HG02678 (cell line): Measurements from ENCODE around the gene CRP.
"Not testable (repeated sequence)": the region's sequence is repeated elsewhere in the genome, so short reads cannot be mapped to it uniquely, and the experiment has no call there.

Source experiments
- ATAC-seq: cut with Tn5 transposase; IDR thresholded peaks from one replicate; pipeline ENCODE4 v1.9.1; 2021; ENCODE audit warnings: mild to moderate bottlenecking, moderate library complexity; ENCODE audit not compliant: unreplicated experiment

The CRP gene

DNA sequence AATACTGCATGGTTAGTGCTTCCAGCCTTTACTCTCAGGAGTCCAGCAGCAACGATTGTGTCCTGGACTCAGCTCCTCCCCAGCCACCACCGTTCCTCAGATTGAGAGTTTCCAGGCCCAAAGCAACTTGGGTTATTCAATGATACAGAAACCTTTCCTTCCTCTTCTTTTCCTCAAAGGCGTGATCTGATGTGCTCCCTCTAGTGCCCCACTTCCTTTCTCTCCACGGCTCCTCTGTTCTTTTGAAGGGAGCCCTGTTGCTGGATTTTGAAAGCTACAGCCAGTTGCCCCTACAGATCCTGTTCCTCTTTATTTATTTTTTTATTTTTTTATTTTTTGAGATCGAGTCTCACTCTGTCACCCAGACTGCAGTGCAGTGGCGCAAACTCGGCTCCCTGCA, 14.1 kb downstream of the CRP start:
- no peak for ATAC-seq

DNA sequence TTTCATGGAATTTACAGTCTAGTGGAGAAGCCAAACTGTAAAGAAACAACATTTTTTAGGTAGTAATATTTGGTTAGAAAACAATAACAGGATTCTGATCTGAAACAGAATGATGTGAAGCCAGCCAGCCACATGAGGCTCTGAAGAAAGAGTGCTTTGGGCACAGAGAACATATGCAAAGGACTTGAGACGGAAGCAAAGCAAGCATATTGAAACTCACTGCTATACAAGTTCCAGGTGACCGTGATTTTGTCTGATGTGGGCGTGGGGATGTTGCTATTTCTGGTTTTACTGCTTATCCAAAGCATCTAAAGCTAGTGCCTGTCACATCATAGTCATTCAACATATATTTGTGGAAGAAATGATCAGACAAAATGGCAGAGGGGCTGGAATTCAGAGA, 14.7 kb downstream of the CRP start:
- ATAC-seq = no peak

DNA sequence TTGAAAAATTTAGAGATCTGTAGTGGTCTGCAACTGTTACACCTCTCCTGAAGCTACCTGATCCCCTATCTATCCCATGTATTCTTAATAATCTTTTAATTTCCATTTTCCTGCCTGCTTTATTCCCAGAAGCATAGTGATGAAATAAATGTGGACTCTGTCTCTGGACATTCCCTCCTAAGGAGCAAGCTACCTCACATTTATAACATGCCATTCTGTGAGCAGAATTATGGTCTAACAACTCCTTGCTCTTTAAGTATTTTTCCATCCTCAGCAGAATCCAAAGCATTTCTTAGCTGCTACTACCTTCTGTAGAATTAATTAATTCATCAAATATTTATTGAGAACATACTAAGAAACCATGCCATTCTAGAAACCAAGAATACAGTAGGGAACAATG, 15.1 kb downstream of the CRP start:
- no peak for ATAC-seq

DNA sequence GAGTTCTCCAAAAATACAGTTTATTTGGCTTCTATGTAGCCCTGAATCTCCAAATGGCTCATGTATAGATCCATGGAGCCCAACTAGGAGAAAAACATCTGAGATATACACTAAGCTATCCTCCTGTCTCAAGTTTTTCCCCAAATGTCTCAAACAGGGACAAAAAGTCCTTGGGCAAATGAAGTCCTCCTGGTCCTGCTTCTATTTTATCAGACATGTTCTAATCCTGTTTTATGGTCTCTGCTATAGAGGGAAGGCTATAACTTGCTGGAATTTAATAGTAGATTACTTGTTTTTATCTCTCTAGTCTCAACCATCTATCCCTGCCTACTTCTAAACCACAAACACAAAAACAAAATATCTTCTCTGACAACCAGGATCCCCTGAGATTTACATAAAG, 26.9 kb downstream of the CRP start:
- ATAC-seq = no peak

DNA sequence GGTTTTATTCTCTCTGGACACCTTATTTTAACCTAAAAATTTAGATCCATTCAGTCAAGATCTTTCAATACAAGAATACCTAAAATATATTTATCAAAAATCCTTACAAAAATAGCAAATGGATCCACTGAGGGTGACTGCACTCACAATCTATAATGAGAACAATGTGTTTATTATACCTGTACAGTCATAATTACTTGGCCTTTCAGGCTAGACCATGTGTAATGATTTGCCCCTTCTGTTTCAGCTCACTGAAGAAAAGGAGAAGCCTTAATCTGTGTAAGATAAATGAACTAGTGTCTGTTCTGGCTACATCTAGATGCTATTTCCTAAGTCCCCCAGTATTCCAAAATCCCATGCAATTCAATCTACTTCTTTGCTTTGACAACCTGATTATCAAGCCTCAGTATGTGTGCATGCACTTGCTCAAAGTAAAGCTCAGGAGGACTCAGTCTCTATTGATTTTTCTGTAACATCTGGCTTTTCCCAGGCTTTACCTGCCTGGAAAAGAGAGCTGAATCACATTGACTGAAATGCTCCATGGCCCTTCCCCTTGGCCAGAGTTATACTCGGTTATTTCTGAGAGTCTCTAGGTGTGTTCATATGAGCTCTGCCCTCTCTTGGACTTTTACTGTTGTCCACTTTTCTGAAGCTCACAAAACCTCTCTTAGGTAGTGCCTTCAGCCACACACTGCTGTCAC, 27.6 kb downstream of the CRP start:
- no peak for ATAC-seq

DNA sequence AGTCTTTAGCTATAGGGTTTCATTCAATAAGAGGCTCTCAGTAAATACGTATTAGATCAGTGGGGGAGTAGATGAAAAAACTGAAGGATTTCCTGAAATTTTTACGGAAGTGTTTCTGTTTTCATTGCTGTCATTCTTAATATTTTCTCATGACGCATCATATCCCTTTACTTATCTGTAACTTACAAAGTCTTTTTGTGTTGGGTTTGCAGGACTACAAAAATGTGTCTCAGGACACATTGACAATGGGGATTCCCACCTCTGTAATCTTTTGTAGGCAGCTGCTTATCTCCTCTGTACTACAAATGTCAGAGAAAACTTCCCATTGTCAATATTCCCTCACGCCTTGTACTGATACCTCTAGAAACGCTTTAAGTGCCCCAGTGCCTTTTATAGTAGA, 35.5 kb downstream of the CRP start:
- ATAC-seq = no peak

DNA sequence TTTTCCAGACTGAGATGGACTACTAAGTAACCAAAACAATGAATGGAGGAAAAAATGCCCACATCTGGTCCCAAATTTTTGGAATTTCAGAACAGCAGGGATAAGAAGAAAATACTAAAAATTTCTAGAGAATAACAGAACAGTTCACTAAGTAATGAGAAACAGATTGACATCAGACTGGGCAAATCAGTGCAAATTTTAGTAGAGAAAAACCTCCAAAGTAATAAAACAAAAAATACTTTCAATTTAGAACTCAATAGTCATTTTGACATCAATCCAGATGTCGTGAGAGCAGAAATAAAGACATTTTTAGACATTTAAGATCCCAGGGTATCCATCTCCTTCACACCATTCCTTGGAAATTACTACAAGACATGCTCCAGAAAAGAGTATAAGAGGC, 39.3 kb downstream of the CRP start:
- no peak for ATAC-seq

DNA sequence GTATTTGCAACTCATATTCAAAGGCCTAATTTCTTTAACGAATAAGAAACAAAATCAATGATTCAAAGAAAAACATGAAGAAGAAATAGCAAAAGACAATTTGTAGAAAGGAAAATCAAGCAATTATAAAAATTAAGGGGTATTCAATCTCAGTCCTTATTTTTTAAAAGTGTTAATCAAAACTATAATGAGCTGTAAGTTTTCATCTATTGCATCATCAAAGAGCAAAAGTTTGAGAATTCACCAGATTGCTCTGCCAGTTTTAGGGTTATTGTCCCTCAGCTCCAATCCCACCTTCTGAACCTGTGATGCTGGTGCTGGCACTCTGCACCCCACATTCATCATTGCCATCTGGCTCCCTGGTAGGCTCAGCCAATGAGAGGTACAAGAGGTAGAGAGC, 42.0 kb downstream of the CRP start:
- ATAC-seq = not testable (repeated sequence)

DNA sequence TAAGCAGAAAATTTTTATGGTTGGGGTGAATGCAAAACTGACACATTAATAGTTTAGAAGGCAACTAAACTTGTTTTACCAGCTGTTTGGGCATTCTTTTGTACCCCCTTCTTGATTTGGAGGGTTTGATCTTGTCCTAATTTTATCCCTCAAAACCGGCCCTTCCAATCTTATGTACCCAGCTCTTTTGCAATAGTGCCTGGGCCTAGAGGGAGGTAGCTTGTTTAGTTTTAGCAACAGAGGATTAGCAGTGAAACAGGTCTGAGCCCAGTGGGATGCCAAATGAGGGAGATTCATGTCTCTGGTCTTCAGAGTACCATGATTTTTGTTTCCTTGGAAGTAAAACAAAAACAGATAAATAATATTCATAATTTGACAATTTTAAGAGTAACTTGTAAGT, 45.1 kb downstream of the CRP start:
- no peak for ATAC-seq

DNA sequence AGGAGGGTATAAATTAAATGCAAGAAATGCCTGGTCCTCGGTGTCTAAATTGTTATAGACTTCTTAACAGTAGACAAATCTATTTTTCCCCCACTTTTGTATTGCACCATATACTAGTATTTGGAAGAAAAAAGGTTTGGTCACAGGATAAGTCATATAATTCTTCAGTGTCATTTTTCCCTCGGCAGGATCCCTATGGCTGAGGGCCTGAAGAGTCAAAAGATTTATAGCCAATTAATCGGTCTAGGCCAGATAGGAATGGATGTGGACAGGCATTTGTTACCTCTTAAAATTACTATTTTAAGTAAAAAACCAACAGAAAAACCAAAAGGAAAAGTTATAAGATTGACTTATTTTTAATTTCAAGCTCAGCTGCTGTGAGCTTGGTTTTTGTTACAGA, 45.6 kb downstream of the CRP start:
- ATAC-seq = no peak

DNA sequence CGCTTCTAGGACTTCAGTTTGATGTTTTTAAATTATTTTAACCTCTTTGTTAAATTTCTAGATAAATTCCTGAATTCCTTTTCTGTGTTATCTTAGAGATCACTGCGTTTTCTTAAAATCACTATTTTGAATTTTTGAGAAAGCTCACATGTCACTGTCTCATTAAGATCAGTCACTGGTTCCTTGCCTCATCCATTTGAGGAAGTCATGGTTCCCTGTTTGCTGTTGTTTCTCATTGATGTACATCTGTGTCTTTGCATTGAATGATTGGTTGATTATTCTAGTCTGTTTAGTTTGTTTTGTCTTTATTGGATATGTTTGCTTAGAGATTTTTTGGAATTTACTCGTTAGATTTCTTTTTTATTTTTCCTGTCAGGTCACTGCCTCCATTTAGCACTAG, 50.1 kb downstream of the CRP start:
- ATAC-seq = no peak

DNA sequence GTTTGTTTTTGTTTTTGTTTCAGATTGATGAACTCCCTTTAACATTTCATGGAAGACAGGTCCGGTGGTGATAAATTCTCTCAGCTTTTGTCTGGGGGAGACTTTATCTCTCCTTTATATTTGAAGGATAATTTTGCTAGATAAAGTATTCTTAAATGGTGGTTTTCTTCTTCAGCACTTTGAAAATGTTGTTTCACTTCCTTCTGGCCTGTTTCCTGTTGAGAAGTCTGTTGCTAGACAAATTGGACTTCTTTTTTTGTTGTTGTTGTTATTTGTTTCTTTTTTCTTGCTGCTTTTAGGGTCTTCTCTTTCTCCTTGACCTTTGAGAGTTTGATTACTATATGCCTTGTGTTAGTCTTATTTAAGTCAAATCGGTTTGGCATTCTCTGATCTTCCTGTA, 50.8 kb downstream of the CRP start:
- ATAC-seq = no peak
